Ascending aorta (tissue), 2 donors: ENCODE measurements around the gene TAB2. TPM values are rescaled to one million over a fixed set of nuclear protein-coding genes. Genes with fewer than 3 reads are reported as not detected.

Source experiments
- DNase-seq, 2 donors: peaks; one replicate each; pipeline ENCODE4 v3.0.0-alpha.2; 2019; ENCODE audit warnings: low spot score in 2 of 2
- H3K27ac ChIP-seq, 2 donors: fragments of 200-600 bp; sonication (generic); one replicate each; pipeline ENCODE4 v1.5.1; 2016 to 2017; ENCODE audit warnings: mild to moderate bottlenecking in 1 of 2
- H3K27me3 ChIP-seq: fragments of 200-600 bp; sonication (generic); one replicate; pipeline ENCODE4 v1.5.1; 2017
- H3K36me3 ChIP-seq, 2 donors: fragments of 200-600 bp; sonication (generic); one replicate each; pipeline ENCODE4 v1.5.1; 2016
- H3K4me1 ChIP-seq, 2 donors: fragments of 200-600 bp; sonication (generic); one replicate each; pipeline ENCODE4 v1.5.1; 2016 to 2017; ENCODE audit warnings: mild to moderate bottlenecking in 1 of 2
- H3K4me3 ChIP-seq, 2 donors: fragments of 200-600 bp; sonication (generic); one replicate each; pipeline ENCODE4 v1.5.1; 2016 to 2017; ENCODE audit warnings: mild to moderate bottlenecking in 1 of 2
- H3K9me3 ChIP-seq, 2 donors: fragments of 200-600 bp; sonication (generic); one replicate each; pipeline ENCODE4 v1.5.1; 2016
- intact Hi-C: fragments of 100-400 bp; cut with DNase I; formaldehyde crosslinking; loops from one replicate; pipeline ENCODE4 v1.15.1; 2023
- total RNA-seq: library from RNA; depleted of rRNA; stranded (reverse); fragments of >200 nt; gene quantifications from one replicate; pipeline ENCODE4 v1.1.0, GENCODE V29; 2016
- TF ChIP-seq, protein P1 (sequence below), 3 experiments: fragments of 200-600 bp in 2 of 3; fragments of 450-650 bp in 1 of 3; sonication (generic) in 2 of 3; IDR thresholded peaks; one replicate each; pipeline ENCODE4 v1.5.1; 2016 to 2019; ENCODE audit warnings: antibody characterized with exemption in 3 of 3, mild to moderate bottlenecking in 1 of 3, moderate library complexity in 1 of 3

TAB2 gene
- total RNA-seq, 1 donor from 2014 or later: 55.2 TPM

DNA sequence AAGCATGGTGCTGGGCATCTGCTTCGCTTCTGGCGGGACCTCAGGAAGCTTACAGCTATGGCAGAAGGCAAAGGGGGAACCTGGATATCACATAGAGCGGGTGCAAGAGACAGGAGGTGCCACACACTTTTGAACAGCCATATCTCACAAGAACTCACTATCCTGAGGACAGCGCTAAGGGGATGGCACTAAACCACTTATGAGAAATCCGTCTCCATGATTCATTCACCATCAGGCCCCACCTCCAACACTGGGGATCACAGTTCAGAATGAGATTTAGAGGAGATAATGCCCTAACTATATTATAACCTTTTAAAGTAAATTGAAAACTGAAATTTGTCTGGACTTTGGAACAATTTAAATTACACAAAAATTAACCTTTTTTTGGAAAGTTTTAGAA lies 44.8 kb downstream of the TAB2 start:
- no peaks in the 10 kb centered on the region for H3K36me3 ChIP-seq
- no peak overlapping the region for H3K4me3 ChIP-seq
- no peak for DNase-seq
- intact Hi-C loops: no loop called here
- H3K4me1 ChIP-seq: peaks cover 0 to 14% of the 10 kb centered on the region in 2 donors
- H3K27ac ChIP-seq: no peak overlapping the region
- no peaks in the 10 kb centered on the region for H3K27me3 ChIP-seq
- TF ChIP-seq, protein P1, sequence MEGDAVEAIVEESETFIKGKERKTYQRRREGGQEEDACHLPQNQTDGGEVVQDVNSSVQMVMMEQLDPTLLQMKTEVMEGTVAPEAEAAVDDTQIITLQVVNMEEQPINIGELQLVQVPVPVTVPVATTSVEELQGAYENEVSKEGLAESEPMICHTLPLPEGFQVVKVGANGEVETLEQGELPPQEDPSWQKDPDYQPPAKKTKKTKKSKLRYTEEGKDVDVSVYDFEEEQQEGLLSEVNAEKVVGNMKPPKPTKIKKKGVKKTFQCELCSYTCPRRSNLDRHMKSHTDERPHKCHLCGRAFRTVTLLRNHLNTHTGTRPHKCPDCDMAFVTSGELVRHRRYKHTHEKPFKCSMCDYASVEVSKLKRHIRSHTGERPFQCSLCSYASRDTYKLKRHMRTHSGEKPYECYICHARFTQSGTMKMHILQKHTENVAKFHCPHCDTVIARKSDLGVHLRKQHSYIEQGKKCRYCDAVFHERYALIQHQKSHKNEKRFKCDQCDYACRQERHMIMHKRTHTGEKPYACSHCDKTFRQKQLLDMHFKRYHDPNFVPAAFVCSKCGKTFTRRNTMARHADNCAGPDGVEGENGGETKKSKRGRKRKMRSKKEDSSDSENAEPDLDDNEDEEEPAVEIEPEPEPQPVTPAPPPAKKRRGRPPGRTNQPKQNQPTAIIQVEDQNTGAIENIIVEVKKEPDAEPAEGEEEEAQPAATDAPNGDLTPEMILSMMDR (IDR thresholded peaks at IDR 0.05): no peak
- H3K9me3 ChIP-seq: no peaks in the 10 kb centered on the region

GRCh38 chr6:149363154-149363553 lies 45.6 kb downstream of the TAB2 start:
- TF ChIP-seq, protein P1 (IDR thresholded peaks at IDR 0.05): no peak
- intact Hi-C loops: no loop called here
- Histone ChIP-seq H3K27me3 (no peaks in the 10 kb centered on the region), H3K36me3 (no peaks in the 10 kb centered on the region), H3K4me3 (no peak overlapping the region), H3K27ac (no peak overlapping the region), H3K4me1 (peaks cover 0 to 14% of the 10 kb centered on the region in 2 donors), H3K9me3 (no peaks in the 10 kb centered on the region)
- no peak for DNase-seq

GRCh38 chr6:149364557-149364956 lies 47.0 kb downstream of the TAB2 start:
- Histone ChIP-seq H3K36me3 (no peaks in the 10 kb centered on the region), H3K4me1 (peaks cover 0 to 9% of the 10 kb centered on the region in 2 donors), H3K9me3 (no peaks in the 10 kb centered on the region), H3K27me3 (no peaks in the 10 kb centered on the region), H3K27ac (no peak overlapping the region), H3K4me3 (no peak overlapping the region)
- TF ChIP-seq, protein P1 (IDR thresholded peaks at IDR 0.05): no peak
- intact Hi-C loops: no loop called here
- DNase-seq: no peak

- peaks cover 0 to 6% of the 10 kb centered on the region in 2 donors for H3K4me1 ChIP-seq
- intact Hi-C loops: no loop called here
Observed at GRCh38 chr6:149365197-149365596, 47.7 kb downstream of the TAB2 start.

GRCh38 chr6:149366267-149366921 lies 48.9 kb downstream of the TAB2 start:
- Histone ChIP-seq H3K4me3 (no peak overlapping the region), H3K4me1 (peaks cover 0 to 6% of the 10 kb centered on the region in 2 donors), H3K27ac (no peak overlapping the region), H3K9me3 (no peaks in the 10 kb centered on the region), H3K27me3 (no peaks in the 10 kb centered on the region), H3K36me3 (no peaks in the 10 kb centered on the region)
- TF ChIP-seq, protein P1 (IDR thresholded peaks at IDR 0.05): no peak
- intact Hi-C loops: no loop called here
- no peak for DNase-seq

More at GRCh38 chr6:149365197-149365596, 47.7 kb downstream of the TAB2 start:
- no peaks in the 10 kb centered on the region for H3K36me3 ChIP-seq
- no peaks in the 10 kb centered on the region for H3K9me3 ChIP-seq
- TF ChIP-seq, protein P1 (IDR thresholded peaks at IDR 0.05): no peak
- H3K4me3 ChIP-seq: no peak overlapping the region
- DNase-seq: no peak
- H3K27ac ChIP-seq: no peak overlapping the region
- H3K27me3 ChIP-seq: no peaks in the 10 kb centered on the region
